Measurements from ENCODE around the gene PTPRM.

Gene PTPRM

DNA sequence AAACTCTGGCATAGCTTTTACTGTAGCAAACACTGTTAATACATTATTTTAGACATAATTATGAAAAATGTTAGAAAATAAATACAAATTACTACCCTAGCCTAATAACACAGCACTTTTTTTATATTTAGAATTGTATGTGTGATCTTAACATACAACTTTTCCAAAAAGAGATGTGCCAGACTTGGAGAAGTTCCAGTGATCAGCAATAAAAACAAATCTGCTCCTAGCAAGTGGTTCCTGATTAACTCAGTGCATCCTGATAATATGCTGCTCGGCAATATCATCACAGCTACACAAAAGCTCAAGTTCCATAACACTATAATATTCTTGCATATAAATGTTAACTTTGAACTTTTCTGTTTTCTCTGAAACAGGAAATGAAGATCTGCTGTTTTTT lies 22.4 kb upstream of the PTPRM start:
- no peaks in the 10 kb centered on the region for H3K4me1 ChIP-seq
- no peaks in the 10 kb centered on the region for H3K9me3 ChIP-seq
- no peaks in the 10 kb centered on the region for H3K36me3 ChIP-seq
- intact Hi-C loops (cut with DNase I; ENCODE audit: low total_unique reads), result no loop called here
- no peak overlapping the region for H3K27ac ChIP-seq
- no peak for DNase-seq
- TF ChIP-seq, protein P1, sequence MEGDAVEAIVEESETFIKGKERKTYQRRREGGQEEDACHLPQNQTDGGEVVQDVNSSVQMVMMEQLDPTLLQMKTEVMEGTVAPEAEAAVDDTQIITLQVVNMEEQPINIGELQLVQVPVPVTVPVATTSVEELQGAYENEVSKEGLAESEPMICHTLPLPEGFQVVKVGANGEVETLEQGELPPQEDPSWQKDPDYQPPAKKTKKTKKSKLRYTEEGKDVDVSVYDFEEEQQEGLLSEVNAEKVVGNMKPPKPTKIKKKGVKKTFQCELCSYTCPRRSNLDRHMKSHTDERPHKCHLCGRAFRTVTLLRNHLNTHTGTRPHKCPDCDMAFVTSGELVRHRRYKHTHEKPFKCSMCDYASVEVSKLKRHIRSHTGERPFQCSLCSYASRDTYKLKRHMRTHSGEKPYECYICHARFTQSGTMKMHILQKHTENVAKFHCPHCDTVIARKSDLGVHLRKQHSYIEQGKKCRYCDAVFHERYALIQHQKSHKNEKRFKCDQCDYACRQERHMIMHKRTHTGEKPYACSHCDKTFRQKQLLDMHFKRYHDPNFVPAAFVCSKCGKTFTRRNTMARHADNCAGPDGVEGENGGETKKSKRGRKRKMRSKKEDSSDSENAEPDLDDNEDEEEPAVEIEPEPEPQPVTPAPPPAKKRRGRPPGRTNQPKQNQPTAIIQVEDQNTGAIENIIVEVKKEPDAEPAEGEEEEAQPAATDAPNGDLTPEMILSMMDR (IDR thresholded peaks at IDR 0.05), result no peak
- H3K27me3 ChIP-seq, result no peaks in the 10 kb centered on the region
- H3K4me3 ChIP-seq, result no peak overlapping the region

DNA sequence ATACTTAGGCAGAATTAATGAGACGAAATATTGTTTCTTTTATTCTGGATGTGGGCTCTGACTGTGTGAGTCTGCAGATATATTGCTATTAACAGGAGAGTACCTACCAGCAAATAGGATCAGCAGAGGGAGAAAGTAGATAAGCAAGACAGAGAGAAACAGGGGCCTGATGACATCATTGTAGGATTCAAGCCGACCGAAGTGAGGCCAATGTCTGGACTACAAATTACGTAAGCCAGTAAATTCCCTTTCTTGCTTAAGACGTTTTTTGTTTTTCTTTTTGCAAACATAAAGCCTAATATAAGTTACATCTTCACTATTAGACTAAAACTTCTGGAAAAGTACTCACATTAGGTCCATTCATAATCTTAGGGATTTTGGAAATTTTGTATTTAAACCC lies 21.4 kb upstream of the PTPRM start:
- DNase-seq, result no peak
- H3K9me3 ChIP-seq, result no peaks in the 10 kb centered on the region
- H3K27me3 ChIP-seq, result no peaks in the 10 kb centered on the region
- no peak overlapping the region for H3K4me3 ChIP-seq
- no peak overlapping the region for H3K27ac ChIP-seq
- no peaks in the 10 kb centered on the region for H3K36me3 ChIP-seq
- TF ChIP-seq, protein P1 (IDR thresholded peaks at IDR 0.05), result no peak
- intact Hi-C loops (cut with DNase I; ENCODE audit: low total_unique reads), result no loop called here
- H3K4me1 ChIP-seq, result no peaks in the 10 kb centered on the region

DNA sequence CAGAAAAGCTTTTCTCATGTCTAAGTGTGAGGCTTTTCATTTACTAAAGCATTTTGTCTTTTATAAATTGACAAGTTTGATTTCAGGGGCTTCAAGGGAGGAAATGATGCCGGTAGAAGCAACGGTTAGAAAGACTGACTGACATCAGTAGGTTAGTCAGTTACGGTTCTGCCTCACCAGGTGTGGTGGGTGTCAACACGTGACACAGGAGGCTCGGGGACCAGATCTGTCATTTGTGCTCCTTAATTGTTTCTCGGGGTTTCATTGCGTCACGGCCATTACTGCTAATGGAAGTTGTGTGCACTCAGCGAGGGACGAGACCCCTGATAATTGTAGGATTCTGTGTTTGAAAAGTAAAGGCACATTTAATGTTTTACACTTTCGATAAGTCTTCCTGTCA lies 18.9 kb upstream of the PTPRM start:
- DNase-seq, result no peak
- no peaks in the 10 kb centered on the region for H3K4me1 ChIP-seq
- H3K4me3 ChIP-seq, result no peak overlapping the region
- intact Hi-C loops (cut with DNase I; ENCODE audit: low total_unique reads), result no loop called here
- no peaks in the 10 kb centered on the region for H3K36me3 ChIP-seq
- no peaks in the 10 kb centered on the region for H3K9me3 ChIP-seq
- TF ChIP-seq, protein P1 (IDR thresholded peaks at IDR 0.05), result no peak
- H3K27ac ChIP-seq, result no peak overlapping the region
- H3K27me3 ChIP-seq, result no peaks in the 10 kb centered on the region

DNA sequence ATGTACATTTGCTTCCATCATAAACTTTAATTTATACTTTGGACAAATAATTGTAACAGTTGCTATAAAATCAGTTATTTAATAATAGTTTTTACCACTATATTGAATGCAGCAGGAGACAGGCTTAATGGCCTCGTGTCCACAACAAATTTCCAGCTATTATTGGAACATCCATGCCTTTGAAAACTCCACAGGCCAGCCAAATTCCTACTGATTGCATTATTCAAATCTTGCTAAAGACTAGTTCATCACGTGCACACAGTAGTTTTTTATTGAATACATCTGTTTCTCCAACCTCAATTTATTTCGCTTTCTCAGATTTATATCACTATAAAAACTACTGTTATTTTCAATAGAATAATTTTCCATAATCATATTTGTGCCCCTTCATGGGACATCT lies 18.4 kb upstream of the PTPRM start:
- intact Hi-C loops (cut with DNase I; ENCODE audit: low total_unique reads), result no loop called here
- Histone ChIP-seq H3K4me1 (no peaks in the 10 kb centered on the region), H3K9me3 (no peaks in the 10 kb centered on the region), H3K27me3 (no peaks in the 10 kb centered on the region), H3K27ac (no peak overlapping the region), H3K4me3 (no peak overlapping the region), H3K36me3 (no peaks in the 10 kb centered on the region)
- DNase-seq, result no peak
- TF ChIP-seq, protein P1 (IDR thresholded peaks at IDR 0.05), result no peak

DNA sequence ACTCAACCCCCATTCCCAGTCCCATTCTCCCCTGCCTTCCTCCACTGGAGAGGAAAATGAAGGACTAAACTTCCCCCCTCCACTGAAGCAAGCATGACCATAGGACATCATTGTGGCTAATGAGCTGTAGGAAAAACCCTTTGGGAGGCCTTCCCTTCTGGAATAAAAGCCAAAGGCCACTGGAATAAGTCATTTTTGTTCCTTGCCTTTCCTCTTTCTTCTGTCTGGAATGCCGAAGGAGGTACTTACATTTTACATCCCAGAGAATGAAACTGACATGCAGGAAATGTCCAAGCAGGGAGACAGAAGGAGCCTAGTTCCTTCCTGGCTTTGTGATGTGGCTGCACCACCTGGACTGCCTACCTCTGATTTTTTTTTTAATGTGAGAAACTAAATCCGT lies 9.1 kb upstream of the PTPRM start:
- intact Hi-C loops (cut with DNase I; ENCODE audit: low total_unique reads), result no loop called here
- DNase-seq, result no peak
- H3K27ac ChIP-seq, result no peak overlapping the region
- H3K4me1 ChIP-seq, result no peaks in the 10 kb centered on the region
- no peaks in the 10 kb centered on the region for H3K9me3 ChIP-seq
- H3K36me3 ChIP-seq, result no peaks in the 10 kb centered on the region
- H3K4me3 ChIP-seq, result no peak overlapping the region
- no peaks in the 10 kb centered on the region for H3K27me3 ChIP-seq
- TF ChIP-seq, protein P1 (IDR thresholded peaks at IDR 0.05), result no peak

DNA sequence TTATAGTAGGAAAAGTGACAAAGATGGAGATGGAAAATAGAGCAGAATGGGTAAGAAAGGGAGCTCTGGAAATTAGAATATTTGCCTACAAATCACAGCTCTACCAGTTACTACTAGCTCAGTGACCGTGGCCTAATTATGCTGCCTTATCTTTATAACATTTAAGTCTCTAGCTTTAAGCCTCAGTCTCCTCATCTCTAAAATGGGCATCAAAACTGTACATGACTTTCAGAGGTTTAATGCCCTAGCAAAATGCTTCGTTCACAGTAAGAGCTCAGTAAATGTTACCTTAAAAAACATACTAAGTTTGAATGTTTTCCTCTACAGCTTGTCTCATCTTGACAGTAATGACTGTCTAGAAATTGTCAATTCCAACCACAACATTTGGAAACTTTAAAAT lies 8.3 kb upstream of the PTPRM start:
- DNase-seq, result no peak
- intact Hi-C loops (cut with DNase I; ENCODE audit: low total_unique reads), result no loop called here
- TF ChIP-seq, protein P1 (IDR thresholded peaks at IDR 0.05), result no peak
- Histone ChIP-seq H3K27me3 (no peaks in the 10 kb centered on the region), H3K4me1 (no peaks in the 10 kb centered on the region), H3K36me3 (no peaks in the 10 kb centered on the region), H3K27ac (no peak overlapping the region), H3K4me3 (no peak overlapping the region), H3K9me3 (no peaks in the 10 kb centered on the region)

Data from tibial artery (tissue), 4 donors.